ENCODE measurements around the gene AGK.
"Not testable (repeated sequence)": the region's sequence is repeated elsewhere in the genome, so short reads cannot be mapped to it uniquely, and the experiment has no call there.

AGK gene

DNA sequence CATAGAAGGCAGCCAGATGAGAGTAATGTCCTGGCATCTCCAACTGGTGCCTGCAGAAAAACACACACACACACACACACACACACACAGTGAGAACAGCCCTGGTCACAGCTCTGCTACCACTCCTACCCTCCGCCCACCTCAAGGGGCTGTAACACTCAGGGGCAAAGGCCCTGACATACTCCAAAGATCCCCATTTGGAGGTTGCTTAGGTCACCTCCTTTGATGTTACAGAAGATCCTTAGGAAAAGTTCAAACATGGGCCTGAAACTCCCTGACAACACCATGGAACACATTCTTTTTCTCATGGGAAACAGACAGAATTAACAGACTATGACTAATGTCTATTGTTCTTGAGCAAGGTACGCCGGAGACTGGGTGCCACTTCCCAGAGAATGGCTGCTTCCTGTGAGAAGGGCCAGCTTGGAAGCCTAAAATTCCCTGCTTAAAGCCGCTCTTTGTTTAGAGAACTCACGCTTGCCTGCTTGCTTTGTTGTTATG is 123.0 kb downstream of the AGK start:
- DNase-seq (ENCODE audit: low read depth in 2 of 3, low spot score in 1 of 3), result no peak

DNA sequence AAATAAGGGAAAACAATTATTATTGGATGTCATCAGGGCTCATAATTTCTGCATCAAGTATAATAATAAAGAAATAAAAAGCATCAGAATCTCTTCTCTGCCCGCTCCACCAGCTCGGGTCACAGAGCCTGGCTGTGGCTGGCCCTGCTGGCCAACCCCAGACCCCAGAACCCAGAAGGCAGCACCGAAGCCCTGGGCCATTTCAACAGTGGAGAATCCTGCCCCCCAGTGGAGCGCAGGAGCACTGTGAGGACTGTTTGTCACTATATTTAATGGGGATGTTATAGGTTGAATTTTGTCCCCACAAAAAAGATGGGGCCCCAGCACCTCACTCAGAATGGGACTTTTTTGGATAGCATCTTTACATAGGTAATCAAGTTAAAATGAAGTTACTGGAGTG is 123.5 kb downstream of the AGK start:
- DNase-seq (ENCODE audit: low read depth in 2 of 3, low spot score in 1 of 3), result no peak

DNA sequence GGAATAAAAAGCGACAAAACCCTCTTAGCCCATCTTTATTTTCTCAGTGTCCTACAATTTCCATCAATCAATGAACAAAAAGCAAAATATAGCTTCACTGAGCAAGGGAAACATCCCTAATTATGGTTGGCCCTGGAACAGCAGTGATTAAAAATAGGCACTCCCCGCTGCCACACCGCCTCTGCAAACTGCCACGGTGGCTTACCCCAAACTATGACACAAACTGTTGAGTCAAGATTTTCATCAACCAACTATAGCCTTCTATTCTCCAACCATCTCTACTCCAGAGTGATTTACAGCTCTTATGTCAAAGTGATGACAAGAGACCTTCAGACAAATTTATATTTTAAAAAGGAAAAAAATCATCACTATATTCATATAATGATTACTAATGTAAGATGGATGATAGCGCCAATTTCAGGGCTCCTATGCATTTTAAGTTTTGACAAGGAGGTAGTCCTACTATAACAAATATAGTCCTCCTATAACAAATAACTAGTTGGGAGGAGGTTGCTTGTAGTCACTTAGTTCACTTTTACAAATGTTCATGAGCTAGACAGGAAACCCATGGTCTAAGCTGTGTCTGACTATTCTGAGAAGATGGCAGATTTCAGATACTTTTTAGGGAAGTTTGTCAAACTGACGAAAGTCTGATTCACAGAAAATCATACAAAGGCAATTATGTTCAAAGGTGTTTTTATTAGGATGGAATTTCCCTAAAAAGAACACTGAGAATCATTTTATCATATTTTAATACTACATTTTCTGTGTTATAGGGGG is 124.4 kb downstream of the AGK start:
- no peak for DNase-seq (ENCODE audit: low read depth in 2 of 3, low spot score in 1 of 3)

DNA sequence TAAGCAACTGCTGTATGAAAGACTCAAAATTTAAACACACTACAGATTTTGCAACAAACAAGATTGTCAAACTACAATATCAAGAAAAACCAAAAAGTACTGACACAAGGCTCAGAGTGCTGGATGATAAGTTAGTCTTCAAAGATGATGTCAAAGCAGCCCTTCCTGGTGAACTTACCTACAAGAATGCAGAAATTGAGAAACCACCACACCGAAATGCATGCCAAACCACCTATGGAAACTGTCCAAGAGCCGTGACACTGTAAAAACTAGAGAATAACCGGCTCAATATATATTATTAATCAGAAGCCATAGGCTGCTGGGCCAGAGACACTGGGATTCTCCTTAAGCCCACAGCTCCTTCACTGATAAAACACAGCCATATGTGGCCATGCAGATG is 125.4 kb downstream of the AGK start:
- no peak for DNase-seq (ENCODE audit: low read depth in 2 of 3, low spot score in 1 of 3)

DNA sequence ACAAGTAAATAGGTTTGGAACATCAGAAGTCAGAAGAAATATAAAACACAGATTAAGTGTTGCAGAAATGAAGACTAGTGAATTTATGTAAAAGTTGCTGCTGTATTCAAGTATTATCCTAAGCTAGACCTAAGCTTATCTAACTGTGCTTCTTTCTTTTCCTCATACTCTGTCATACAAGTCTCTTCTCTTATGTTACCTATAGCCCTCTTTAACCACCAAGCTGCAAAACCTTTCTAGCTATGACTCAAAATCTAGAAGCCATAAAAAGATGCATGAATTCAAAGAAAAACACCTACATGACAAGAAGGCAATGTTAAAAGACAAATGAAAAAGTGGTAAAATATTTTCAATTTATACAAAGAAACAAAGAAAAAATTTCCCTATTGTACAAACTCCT is 127.8 kb downstream of the AGK start:
- no peak for DNase-seq (ENCODE audit: low read depth in 2 of 3, low spot score in 1 of 3)

DNA sequence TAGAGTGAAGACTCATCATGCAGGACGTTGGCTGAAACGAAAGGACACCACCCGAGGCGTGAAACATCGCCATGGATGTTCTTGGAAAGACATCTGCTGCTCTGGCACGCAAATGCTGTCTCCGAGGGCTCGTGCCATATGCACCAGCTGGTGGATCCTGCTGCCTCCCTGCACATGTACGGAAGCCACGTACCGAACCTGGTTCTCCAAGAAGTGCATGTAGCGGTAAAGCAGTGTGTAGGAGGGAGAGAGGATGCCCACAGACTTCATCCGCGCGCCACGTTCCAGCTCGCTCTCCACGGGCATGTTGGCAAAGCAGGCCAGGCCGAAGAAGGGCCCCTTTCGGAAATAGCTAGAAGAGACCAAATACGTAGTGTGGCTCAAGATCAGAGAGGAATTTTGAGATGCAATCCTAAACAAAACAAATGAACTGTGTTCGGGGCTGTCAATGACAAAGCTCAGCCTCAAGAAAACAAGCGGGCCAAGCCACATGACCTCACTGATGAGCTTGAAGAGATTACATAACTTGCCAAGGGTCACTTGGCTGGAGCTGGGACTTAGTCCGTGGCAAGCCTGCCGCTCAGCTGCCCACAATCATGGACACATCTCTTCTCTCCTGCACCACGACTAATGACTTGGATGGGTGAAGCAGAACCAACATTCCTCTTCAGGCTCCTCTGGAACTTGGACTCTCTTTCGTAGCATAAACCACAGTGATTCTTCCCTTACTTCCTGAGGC is 134.2 kb downstream of the AGK start:
- no peak for DNase-seq (ENCODE audit: low read depth in 2 of 3, low spot score in 1 of 3)

DNA sequence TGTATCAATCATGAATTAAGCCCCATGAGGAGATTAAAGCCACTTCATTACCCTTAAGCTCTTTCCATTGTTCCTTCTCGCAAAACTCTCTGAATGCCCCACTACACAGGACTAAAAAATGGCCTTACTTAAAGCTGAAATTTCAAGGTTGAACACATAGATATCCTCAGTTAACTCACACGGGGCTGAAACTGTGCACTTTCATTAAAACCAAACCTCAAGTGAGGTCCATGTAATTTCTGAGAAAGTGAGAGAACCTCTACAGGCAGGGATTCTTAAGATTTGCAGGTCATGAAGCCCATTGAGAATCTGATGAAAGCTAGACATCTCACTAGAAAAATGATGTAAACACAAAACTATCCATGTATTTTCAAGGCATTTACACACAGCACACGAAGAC is 134.9 kb downstream of the AGK start:
- no peak for DNase-seq (ENCODE audit: low read depth in 2 of 3, low spot score in 1 of 3)

DNA sequence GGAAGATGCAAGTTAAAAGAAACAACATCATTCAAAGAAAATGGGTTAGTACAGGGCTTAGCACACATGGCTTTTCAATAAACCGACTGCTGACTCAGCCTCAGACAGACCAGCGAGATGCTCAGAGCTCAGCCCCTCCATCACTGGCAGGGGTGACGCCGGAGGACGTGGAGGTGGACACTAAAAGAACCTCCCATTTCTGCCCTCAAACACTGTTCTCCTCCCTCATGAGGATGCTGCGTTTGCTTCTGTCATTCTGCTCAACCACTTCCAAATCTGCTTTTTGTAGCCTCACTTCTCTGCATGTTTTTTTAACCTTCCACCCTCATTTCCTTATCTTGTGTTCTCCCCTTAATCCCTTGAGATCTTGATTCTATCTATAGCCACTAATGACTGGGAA is 135.5 kb downstream of the AGK start:
- DNase-seq (ENCODE audit: low read depth in 2 of 3, low spot score in 1 of 3), result no peak

DNA sequence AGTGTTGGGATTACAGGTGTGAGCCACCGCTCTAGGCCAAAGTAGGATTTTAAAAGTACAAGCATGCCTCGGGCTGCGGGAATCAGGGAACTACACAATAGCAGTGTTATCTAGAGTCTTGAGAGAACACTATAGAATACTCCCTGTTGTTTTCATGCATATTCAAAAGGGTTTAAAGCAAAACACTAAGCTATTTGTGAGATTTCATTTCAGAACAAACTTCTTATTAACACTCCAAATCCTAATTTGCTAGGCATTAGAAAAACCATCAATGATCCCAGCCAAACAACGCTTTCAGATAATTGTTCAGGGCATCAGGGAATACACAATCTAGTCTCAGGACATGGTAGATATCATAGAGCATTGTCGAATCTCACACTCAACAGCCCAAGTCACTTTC is 136.8 kb downstream of the AGK start:
- DNase-seq (ENCODE audit: low read depth in 2 of 3, low spot score in 1 of 3), result no peak

DNA sequence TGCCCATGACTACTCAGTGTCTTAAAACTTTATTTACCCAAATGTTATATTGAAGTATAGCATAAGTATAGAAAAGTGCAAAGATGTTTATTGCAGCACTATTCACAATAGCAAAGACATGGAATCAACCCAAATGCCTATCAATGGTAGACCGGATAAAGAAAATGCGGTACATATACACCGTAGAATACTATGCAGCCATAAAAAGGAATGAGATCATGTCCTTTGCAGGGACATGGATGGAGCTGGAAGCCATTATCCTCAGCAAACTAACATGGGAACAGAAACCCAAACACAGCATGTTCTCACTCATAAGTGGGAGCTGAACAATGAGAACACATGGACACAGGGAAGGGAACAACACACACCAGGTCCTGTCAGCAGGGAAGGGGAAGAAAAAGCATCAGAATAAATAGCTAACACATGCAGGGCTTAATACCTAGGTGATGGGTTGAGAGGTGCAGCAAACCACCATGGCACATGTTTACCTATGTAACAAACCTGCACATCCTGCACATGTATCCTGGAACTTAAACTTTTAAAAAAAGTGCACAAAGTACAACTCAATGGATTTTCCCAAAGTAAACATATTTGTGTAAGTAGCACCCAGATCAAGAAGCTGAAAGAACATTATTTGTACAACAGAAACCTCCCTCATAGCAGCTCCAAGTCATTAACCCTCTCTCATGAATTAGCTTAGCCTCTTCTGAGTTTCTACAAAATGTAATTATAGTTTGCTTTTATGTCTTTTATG is 138.0 kb downstream of the AGK start:
- not testable (repeated sequence) for DNase-seq (ENCODE audit: low read depth in 2 of 3, low spot score in 1 of 3)

DNA sequence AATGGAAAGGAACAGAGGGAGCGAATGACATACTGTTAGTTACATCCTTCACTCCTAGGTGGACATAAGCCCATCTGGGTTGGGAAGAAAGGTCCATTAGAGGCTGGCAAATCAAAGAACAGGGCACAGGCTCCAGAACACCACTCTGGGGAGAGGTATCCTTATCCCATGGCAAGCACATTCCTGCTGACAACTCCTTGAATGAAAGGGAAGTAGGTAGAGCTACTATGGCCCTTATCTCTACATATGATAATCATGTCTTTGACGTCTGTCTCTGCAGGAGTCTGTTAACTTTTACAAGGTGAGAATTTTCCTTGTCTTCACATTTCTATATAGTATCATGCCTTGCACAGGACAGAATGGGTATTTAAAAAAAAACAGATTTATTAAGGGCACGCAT is 140.3 kb downstream of the AGK start:
- DNase-seq (ENCODE audit: low read depth in 2 of 3, low spot score in 1 of 3), result no peak

DNA sequence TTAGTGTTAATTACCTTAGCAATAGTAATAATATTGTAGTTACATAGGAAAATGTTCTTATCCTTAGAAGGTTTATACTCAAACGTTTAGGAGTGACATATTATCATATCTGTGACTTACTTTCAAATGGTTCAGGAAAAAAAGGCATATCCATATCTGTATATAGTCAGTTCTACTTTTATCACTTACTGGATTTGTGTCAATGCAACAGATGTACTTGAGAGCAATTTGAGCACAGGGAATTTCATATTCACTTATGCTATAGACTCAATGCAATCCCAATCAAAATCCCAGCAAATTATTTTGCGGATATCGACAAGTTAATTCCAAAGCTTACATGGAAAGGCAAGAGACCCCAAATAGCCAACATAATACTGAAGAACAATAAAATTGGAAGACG is 140.8 kb downstream of the AGK start:
- no peak for DNase-seq (ENCODE audit: low read depth in 2 of 3, low spot score in 1 of 3)

DNA sequence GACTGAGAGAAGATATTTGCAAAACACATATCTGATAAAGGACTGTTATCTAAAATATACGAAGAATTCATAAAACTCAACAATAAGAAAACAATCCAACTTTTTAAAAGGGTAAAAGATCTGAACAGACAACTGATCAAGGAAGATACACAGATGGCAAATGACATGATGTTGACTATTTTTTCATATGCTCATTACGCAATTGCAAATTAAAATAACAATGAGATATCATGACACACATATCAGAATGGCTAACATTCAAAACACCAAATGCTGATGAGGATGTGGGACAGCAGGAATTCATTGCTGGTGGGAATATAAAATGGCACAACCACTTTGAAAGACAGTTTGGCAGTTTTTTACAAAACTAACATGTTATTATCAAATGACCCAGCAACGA is 141.9 kb downstream of the AGK start:
- DNase-seq (ENCODE audit: low read depth in 2 of 3, low spot score in 1 of 3), result no peak

DNA sequence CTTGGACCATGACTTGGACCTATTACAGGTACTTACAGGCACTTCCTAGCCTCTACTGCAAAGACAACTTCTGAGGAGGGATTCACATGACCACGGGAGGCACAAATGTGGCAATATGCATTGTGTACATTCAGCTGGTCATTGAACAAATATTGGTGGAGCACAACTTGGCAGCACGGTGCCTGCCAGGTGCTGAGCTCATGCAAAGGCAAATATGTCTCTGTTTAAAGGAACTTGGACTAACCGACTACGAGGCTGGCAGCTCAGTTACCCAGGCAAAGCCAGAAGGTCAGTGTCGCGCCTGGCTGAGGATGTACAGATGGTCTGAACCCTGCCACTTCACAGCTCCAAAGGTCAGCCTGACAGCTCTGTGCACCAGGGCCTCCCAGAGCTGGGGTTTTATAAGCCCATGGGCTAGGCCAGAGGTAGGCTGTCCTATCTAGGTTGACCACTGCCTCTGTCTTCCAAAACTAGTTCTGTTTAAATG is 144.6 kb downstream of the AGK start:
- no peak for DNase-seq (ENCODE audit: low read depth in 2 of 3, low spot score in 1 of 3)

DNA sequence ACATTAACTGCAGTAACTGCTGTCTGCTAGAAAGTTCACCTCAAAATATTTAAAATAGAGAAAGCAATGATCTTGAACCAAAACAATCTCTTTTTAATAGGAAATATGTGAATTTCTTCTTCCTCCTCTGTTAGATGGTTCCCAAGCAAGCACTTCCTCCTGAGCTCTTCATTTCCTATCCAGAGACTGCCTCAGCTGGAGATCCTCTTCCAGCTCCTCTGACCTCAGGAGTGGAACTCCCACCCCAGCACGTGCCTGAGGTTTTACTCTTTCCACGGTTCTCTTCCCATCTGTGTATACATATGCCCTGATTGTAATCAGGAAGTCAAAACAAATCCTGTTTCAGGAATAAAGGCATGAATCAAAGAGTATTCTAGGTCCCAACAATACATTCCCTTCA is 145.1 kb downstream of the AGK start:
- DNase-seq (ENCODE audit: low read depth in 2 of 3, low spot score in 1 of 3), result no peak

DNA sequence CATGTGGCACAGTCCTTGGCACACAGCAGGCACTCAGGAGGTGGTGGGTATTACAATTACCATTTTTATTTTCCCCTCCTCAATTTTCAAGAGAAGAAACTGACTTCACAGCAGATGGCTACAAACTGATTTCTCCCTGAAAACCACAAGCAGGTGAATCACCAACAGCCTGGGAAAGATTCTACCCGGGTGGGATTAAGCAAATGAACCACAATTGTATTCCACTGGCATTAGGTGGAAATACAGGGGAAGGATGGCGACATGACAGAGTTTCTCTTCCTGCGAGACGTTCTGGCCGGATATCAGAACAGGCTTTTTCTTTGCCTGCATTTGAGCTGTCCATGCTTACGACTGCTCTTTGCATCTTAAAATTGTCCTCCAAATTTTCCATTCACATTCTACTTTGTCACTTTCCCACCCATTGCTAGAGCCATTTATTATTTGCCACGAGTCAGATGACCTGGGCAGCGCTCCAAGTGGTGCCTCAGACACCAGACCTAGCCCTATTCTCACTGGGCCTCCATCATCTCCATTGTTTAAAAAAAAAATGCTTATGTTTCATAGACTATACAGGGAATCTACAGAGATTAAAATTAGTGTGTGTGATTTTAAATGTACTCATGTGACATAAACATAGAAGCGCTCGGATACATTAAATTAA is 146.1 kb downstream of the AGK start:
- DNase-seq (ENCODE audit: low read depth in 2 of 3, low spot score in 1 of 3), result no peak

DNA sequence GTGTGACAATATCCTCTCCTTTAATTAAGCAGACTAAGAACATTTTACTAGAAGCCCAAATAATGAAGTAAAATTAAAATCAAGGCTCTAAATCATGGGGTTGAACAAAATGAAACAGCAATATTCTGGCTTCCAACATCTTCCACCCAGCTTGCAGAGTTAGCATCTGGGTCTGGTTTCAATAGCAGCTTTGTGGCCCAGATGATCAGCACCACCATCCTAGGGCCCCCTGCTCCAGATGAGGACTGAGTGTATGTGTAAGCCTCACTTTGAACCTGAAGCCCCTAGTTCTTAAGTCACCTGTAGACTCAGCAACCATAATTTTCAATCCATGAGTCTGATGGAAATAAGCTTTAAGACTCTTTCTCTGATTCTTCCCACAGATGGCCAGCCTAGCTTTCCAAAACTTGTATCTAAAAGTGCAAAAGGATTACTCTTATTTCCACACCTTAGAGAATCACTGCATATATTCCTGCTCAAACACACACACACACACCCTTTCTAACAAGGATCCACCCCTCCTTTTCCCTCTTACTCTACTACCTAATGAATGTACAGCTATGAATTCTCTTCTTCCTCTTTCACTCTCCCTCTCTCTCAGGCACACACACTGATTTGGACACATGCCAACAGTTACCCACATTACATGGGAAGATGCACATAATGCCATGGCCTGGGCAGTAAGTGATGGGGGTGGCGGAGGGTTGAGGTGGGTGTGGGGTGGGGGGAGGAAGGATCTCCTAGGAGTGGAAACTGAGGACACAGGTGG is 147.2 kb downstream of the AGK start:
- no peak for DNase-seq (ENCODE audit: low read depth in 2 of 3, low spot score in 1 of 3)

DNA sequence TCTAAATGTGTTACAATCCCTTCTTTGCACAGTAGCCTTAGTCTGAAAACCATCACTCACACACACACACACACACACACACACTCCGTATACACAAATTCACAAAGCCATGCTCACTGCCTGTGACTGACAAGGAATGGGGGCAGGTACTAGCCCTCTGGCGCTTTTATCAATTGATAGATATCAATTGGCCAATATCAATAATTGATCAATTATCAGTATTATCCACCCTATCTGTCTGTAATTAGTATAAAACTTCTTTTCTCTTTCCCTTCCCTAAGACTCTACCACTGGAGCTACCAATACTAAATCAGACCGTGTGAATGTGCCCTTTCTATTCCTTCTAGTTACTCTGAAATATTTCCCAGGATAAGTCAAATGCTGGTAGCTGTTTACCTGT is 148.7 kb downstream of the AGK start:
- DNase-seq (ENCODE audit: low read depth in 2 of 3, low spot score in 1 of 3), result no peak

DNA sequence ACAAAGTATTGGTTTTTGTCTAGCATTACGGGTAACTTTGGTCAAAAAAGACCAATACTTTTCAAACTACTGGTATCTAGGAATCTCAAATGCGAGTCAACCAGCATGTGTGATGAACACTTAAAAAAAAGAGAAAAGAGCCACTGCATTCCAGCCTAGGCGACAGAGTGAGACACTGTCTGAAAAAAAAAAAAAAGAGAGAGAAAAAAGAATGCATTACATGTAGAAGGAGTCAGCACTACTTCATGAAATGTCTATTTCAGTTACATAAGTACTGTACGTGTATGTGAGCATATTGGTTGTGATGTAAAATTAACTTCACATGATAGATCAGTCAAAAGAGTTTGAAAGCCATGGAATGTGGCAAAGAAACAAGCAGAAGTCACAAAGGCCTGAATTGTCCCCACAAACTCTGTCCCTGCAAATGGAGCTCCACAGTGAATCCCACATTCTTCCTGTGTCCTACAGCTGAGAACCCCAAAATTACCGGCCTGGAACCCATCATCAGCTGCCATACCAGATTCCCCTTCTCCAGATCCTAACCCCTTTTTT is 149.2 kb downstream of the AGK start:
- no peak for DNase-seq (ENCODE audit: low read depth in 2 of 3, low spot score in 1 of 3)

DNA sequence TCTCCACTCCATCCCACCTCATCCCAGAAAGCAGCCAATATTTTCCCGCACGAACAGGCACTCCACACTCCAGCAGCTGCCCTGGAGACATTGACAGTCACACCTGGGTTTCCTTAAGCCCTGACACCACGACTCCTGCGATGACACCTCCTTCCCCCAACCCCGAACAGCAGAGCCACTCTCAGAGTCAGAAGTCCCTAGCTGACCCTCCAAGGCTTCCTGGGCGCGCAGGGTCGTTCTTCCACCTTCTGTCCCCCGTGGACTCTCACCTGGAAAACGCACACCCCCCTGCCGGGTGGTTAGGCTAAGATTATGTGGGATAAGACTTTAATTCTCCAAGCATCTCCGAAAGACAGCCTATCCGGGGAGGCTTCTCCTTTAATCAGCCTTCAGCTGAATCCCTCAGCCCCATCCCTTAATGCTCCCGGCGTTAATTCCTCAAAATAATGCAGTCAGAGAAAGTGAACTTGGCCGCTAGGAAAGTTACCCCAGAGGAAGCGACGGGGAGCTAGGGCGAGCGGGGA is 149.7 kb downstream of the AGK start:
- no peak for DNase-seq (ENCODE audit: low read depth in 2 of 3, low spot score in 1 of 3)
